GM12874 (cell line): Measurements from ENCODE around the gene LRP11.

Source experiments
- CTCF ChIP-seq: IDR thresholded peaks from 2 replicates; pipeline ENCODE4 v1.5.1; 2011; ENCODE audit warnings: low read depth, mild to moderate bottlenecking, control low read depth, low read length, moderate library complexity; ENCODE audit not compliant: insufficient read depth

LRP11 gene

GRCh38 chr6:149846321-149846720 lies 17.8 kb downstream of the LRP11 start:
- no peak for TF ChIP-seq CTCF

GRCh38 chr6:149845549-149845948 lies 18.6 kb downstream of the LRP11 start:
- TF ChIP-seq CTCF, result no peak

- TF ChIP-seq CTCF, result no peak
These were observed 19.7 kb downstream of the LRP11 start for GRCh38 chr6:149844480-149844879.

- TF ChIP-seq CTCF, result no peak
These were observed 21.0 kb downstream of the LRP11 start for GRCh38 chr6:149843051-149843633.

- no peak for TF ChIP-seq CTCF
These were observed 21.8 kb downstream of the LRP11 start for GRCh38 chr6:149842331-149842730.

GRCh38 chr6:149840345-149841075 lies 23.6 kb downstream of the LRP11 start:
- peak; percentile 73 for TF ChIP-seq CTCF

- peak; percentile 77 for TF ChIP-seq CTCF
These were observed 29.4 kb downstream of the LRP11 start for GRCh38 chr6:149834513-149835481.
